K562 (cell line): ENCODE results near the gene SEC22A. TPM values are rescaled to one million over a fixed set of nuclear protein-coding genes. Genes with fewer than 3 reads are reported as not detected.

Source experiments
- ATAC-seq: fragments of 200-7000 bp; cut with Tn5 transposase; 3 replicates; pipeline ENCODE4 v1.9.1; 2020; ENCODE audit warnings: moderate library complexity
- BruUV-seq: library from RNA; stranded (reverse); fragments of 400-500 nt; replicated peaks from 2 replicates; lab custom pipeline; 2021; lab: Mats Ljungman, UMichigan
- CTCF ChIA-PET: fragments of 300-600 bp; formaldehyde crosslinking; extraction: SDS; loops from one replicate; lab custom pipeline; 2021; ENCODE audit warnings: low intra/inter-chr PET ratio; lab: Yijun Ruan, JAX
- POLR2A ChIA-PET: fragments of 300-600, 350-650 bp; sonication (Branson Sonifier 250); formaldehyde crosslinking; extraction: SDS; loops from one replicate; lab custom pipeline; 2021; ENCODE audit warnings: antibody characterized with exemption, inconsistent platforms; lab: Yijun Ruan, JAX
- DNase-seq, 4 experiments: peaks; one replicate each; pipeline versions ENCODE4 v3.0.0 to v3.0.0-alpha.2; 2011 to 2018; ENCODE audit warnings: low spot score in 3 of 4, mixed read lengths in 3 of 4; ENCODE audit errors: extremely low read depth in 1 of 4
- FAIRE-seq: peaks from 2 replicates; lab custom pipeline; 2011; peaks lifted over from hg19 to GRCh38; lab: Jason Lieb, UNC
- H2AFZ ChIP-seq: 2 replicates; pipeline ENCODE4 v1.6.0; 2011; ENCODE audit warnings: low read depth, low read length, control low read depth, inconsistent platforms
- H3K27ac ChIP-seq: fragments of 200-600 bp; 3 replicates; pipeline ENCODE4 v1.8.0; 2011; ENCODE audit warnings: low read depth, mild to moderate bottlenecking, control low read depth, inconsistent platforms, low read length, moderate library complexity, mixed read lengths; ENCODE audit errors: extremely low read depth
- H3K27me3 ChIP-seq, 2 experiments: fragments of 300-600 bp in 1 of 2; 2 replicates in 1 of 2; 3 replicates in 1 of 2; pipeline versions ENCODE4 v1.6.0 to v1.8.0; 2011; ENCODE audit warnings: inconsistent platforms in 2 of 2, low read length in 2 of 2, mild to moderate bottlenecking in 1 of 2, mixed read lengths in 1 of 2, moderate library complexity in 1 of 2; ENCODE audit not compliant: control insufficient read depth in 2 of 2, insufficient read depth in 2 of 2
- H3K36me3 ChIP-seq: fragments of 300-600 bp; 3 replicates; pipeline ENCODE4 v1.8.0; 2011; ENCODE audit warnings: mild to moderate bottlenecking, low read length, inconsistent platforms; ENCODE audit not compliant: control insufficient read depth, insufficient read depth
- H3K4me1 ChIP-seq, 2 experiments: fragments of 200-600 bp in 1 of 2; replicated peaks in 1 of 2; 2 replicates in 1 of 2; 3 replicates in 1 of 2; pipeline versions ENCODE4 v1.5.1 to v1.8.0; 2011; ENCODE audit warnings: inconsistent platforms in 2 of 2, low read length in 2 of 2, mild to moderate bottlenecking in 1 of 2, mixed read lengths in 1 of 2, moderate library complexity in 1 of 2; ENCODE audit not compliant: control insufficient read depth in 2 of 2, insufficient read depth in 2 of 2
- H3K4me2 ChIP-seq: 2 replicates; pipeline ENCODE4 v1.6.1; 2011; ENCODE audit warnings: low read length, control low read depth, inconsistent platforms, mixed read lengths; ENCODE audit not compliant: insufficient read depth
- H3K4me3 ChIP-seq: fragments of 200-600 bp; sonication (generic), shearing (Covaris generic); 2 replicates; pipeline ENCODE4 v1.5.1; 2016; ENCODE audit warnings: control low read depth, inconsistent platforms
- H3K79me2 ChIP-seq: fragments of 200-600 bp; 3 replicates; pipeline ENCODE4 v1.8.0; 2011; ENCODE audit warnings: low read length, inconsistent platforms; ENCODE audit not compliant: control insufficient read depth, insufficient read depth
- H3K9ac ChIP-seq, 2 experiments: 2 replicates each; pipeline versions ENCODE4 v1.6.0 to v1.6.1; 2011; ENCODE audit warnings: low read depth in 2 of 2, low read length in 2 of 2, control low read depth in 1 of 2, inconsistent platforms in 1 of 2, mild to moderate bottlenecking in 1 of 2, mixed read lengths in 1 of 2; ENCODE audit not compliant: insufficient read depth in 1 of 2
- H3K9me1 ChIP-seq: one replicate; pipeline ENCODE4 v1.6.0; 2011; ENCODE audit warnings: inconsistent platforms, mild to moderate bottlenecking, low read length, moderate library complexity; ENCODE audit not compliant: control insufficient read depth, insufficient read depth
- H3K9me3 ChIP-seq: replicated peaks from 2 replicates; pipeline ENCODE4 v1.5.1; 2011; ENCODE audit warnings: low read depth, low read length, inconsistent platforms; ENCODE audit not compliant: control insufficient read depth, insufficient read depth
- H4K20me1 ChIP-seq: replicated peaks from 2 replicates; pipeline ENCODE4 v1.6.1; 2011; ENCODE audit warnings: low read length, inconsistent platforms, mixed read lengths; ENCODE audit not compliant: control insufficient read depth, insufficient read depth
- GATAD2A ChIP-seq: fragments of 450-650 bp; IDR thresholded peaks from 2 replicates; pipeline ENCODE4 v1.6.1; 2017
- RAD21 ChIP-seq, 2 experiments: fragments of 250-450 bp in 1 of 2; fragments of 450-650 bp in 1 of 2; sonication (Bioruptor Pico) in 1 of 2; formaldehyde crosslinking in 1 of 2; IDR thresholded peaks in 1 of 2; conservative IDR thresholded peaks in 1 of 2; 2 replicates each; pipeline versions ENCODE4 v1.4.0 to v1.8.0; 2020 to 2022; ENCODE audit warnings: mild to moderate bottlenecking in 2 of 2, moderate library complexity in 1 of 2
- U2AF1 ChIP-seq: fragments of 200-400 bp; formaldehyde crosslinking; optimal IDR thresholded peaks from 2 replicates; pipeline ENCODE3; 2017; ENCODE audit warnings: mild to moderate bottlenecking, low read depth, low read length, moderate library complexity
- ZNF77 ChIP-seq: fragments of 250-450 bp; sonication (Bioruptor Pico); IDR thresholded peaks from 2 replicates; pipeline ENCODE4 v1.5.0; 2020
- WGBS: fragments of 100-300 bp; shearing (Covaris generic); methylation state at CpG from one replicate; pipeline ENCODE4 v1.1.6; 2016; ENCODE audit warnings: low coverage, mixed read lengths; ENCODE audit not compliant: insufficient coverage; ENCODE audit errors: missing lambda C conversion rate; 5-methylcytosine and 5-hydroxymethylcytosine counted together
- in situ Hi-C: fragments of 300-500 bp; cut with MboI; formaldehyde crosslinking; loops from 4 replicates; pipeline ENCODE4 v1.15.0; 2018; ENCODE audit warnings: inconsistent platforms, mixed read lengths
- intact Hi-C: fragments of 100-400 bp; cut with micrococcal nuclease; formaldehyde crosslinking; loops from 2 replicates; pipeline ENCODE4 v1.14.2; 2022
- polyA plus RNA-seq, 8 experiments: library from polyadenylated mRNA; depleted of rRNA in 4 of 8; stranded (reverse) in 5 of 8; unstranded in 3 of 8; fragments of >200 nt; fragmentation: Nextera tagmentation in 2 of 8; fragmentation: Illumina TruSeq in 1 of 8; extraction: Ambion mirVana in 2 of 8; extraction: Trizol in 1 of 8; gene quantifications; 2 replicates each; pipeline versions ENCODE4 v1.2.1 to v1.2.3, GENCODE V29; 2011 to 2014; ENCODE audit warnings: inconsistent platforms in 1 of 8, missing spikeins in 1 of 8
- total RNA-seq, 7 experiments: library from RNA; depleted of rRNA in 6 of 7; stranded (reverse); fragments of >200 nt in 6 of 7; fragmentation: Illumina TruSeq in 2 of 7; extraction: Trizol in 2 of 7; gene quantifications; 2 replicates each; pipeline versions ENCODE4 v1.2.1 to v1.2.3, GENCODE V29; 2011 to 2021; ENCODE audit warnings: low replicate concordance in 1 of 7
- TF ChIP-seq, protein P1 (sequence below): fragments of 250-450 bp; sonication (Bioruptor Pico); IDR thresholded peaks from 2 replicates; pipeline ENCODE4 v1.4.0; 2020
- TF ChIP-seq, protein P2 (sequence below): fragments of 450-650 bp; conservative IDR thresholded peaks from 2 replicates; pipeline ENCODE4 v1.6.1; 2016; ENCODE audit warnings: missing genetic modification characterization, low read depth, mild to moderate bottlenecking, control low read depth, missing compliant biosample characterization

Gene SEC22A
- total and polyA plus RNA-seq, 9 of the 15 experiments (the other 6 are each of a cell fraction or from before 2014, with no cell fraction given): 7.9 to 44.5 (median 20.5) TPM

DNA sequence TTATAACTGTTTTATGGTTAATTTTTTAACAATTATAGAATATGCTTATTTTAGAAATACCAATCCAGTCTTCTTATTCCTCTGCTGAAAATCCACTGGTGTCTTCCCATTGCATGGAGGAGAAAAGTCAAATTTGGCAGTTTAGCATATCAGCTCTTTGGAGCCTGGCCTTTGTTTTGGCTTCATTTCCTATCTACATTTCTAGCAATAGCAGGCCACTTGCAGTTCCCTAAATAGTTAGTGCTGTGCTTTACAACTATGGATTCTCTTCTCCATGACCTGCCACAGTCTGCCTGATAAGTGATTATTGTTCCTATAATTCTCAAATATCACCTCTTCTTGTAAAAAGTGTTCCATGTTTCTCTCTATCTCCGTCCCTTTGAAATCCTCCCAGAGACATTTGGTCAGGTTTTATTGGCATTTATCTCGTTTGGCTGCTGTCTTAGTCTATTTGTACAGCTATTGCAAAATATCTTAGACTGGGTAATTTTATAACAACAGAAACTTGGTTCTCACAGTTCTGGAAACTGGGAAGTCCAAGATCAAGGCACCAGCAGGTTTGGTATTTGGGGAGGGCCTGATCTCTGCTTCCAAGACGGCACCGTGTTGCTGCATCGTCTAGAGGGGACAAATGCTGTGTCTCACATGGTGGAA, 8.2 kb upstream of the SEC22A start (continued):
- TF ChIP-seq, protein P1, sequence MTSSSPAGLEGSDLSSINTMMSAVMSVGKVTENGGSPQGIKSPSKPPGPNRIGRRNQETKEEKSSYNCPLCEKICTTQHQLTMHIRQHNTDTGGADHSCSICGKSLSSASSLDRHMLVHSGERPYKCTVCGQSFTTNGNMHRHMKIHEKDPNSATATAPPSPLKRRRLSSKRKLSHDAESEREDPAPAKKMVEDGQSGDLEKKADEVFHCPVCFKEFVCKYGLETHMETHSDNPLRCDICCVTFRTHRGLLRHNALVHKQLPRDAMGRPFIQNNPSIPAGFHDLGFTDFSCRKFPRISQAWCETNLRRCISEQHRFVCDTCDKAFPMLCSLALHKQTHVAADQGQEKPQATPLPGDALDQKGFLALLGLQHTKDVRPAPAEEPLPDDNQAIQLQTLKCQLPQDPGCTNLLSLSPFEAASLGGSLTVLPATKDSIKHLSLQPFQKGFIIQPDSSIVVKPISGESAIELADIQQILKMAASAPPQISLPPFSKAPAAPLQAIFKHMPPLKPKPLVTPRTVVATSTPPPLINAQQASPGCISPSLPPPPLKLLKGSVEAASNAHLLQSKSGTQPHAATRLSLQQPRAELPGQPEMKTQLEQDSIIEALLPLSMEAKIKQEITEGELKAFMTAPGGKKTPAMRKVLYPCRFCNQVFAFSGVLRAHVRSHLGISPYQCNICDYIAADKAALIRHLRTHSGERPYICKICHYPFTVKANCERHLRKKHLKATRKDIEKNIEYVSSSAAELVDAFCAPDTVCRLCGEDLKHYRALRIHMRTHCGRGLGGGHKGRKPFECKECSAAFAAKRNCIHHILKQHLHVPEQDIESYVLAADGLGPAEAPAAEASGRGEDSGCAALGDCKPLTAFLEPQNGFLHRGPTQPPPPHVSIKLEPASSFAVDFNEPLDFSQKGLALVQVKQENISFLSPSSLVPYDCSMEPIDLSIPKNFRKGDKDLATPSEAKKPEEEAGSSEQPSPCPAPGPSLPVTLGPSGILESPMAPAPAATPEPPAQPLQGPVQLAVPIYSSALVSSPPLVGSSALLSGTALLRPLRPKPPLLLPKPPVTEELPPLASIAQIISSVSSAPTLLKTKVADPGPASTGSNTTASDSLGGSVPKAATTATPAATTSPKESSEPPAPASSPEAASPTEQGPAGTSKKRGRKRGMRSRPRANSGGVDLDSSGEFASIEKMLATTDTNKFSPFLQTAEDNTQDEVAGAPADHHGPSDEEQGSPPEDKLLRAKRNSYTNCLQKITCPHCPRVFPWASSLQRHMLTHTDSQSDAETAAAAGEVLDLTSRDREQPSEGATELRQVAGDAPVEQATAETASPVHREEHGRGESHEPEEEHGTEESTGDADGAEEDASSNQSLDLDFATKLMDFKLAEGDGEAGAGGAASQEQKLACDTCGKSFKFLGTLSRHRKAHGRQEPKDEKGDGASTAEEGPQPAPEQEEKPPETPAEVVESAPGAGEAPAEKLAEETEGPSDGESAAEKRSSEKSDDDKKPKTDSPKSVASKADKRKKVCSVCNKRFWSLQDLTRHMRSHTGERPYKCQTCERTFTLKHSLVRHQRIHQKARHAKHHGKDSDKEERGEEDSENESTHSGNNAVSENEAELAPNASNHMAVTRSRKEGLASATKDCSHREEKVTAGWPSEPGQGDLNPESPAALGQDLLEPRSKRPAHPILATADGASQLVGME (CRISPR knock-in tag): no peak
- no peak for TF ChIP-seq GATAD2A
- TF ChIP-seq, all 486 proteins: peak for 0

DNA sequence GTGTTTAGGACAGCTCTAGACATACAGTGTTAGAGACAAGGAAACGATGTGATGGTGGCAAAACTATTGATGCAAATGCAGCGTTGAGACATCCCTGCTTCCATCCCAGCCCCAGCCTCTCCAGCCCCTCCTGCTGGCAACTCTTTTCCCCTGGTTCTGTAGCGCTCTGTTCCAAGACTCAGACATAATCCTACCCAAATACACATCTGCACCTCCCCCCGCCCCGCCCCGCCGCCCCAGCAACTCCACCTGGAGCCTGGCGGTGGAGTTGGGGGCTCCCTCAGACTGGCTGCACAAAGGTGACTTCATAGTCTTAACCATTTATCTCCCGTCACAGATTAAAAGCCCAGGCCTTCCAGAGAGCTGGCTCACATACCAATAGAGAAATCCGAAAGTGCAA, 7.2 kb upstream of the SEC22A start:
- Histone ChIP-seq H3K4me1 (no peaks in the 10 kb centered on the region; a peak in 2 of 5 replicates), H3K27ac (no peak overlapping the region), H3K9me3 (no peaks in the 10 kb centered on the region), H3K79me2 (no peaks in the 10 kb centered on the region), H3K36me3 (no peaks in the 10 kb centered on the region), H3K9ac (no peak overlapping the region), H3K27me3 (no peaks in the 10 kb centered on the region), H4K20me1 (no peaks in the 10 kb centered on the region), H3K9me1 (no peaks in the 10 kb centered on the region), H3K4me2 (no peak overlapping the region), H3K4me3 (no peak overlapping the region), H2AFZ (no peak overlapping the region)
- WGBS: 19% methylated on average over 5 of the region's 10 CpGs
- DNase-seq (peak; percentile 32 to 57 (median 49)), ATAC-seq (peak; percentile 95), FAIRE-seq (no peak)
- in situ Hi-C loops: no loop called here
- ChIA-PET CTCF (no interaction called here), POLR2A (interaction anchor here (0.6 kb wide), 1 partner anchor 10 kb away, joined by 3 read pairs; no protein-coding TSS in a partner anchor)
- intact Hi-C loops: no loop called here
- no TSS peak for BruUV-seq
- TF ChIP-seq U2AF1 (no peak), ZNF77 (CRISPR knock-in tag) (no peak), RAD21 (CRISPR knock-in tag; conservative IDR thresholded peaks at IDR 0.05 in 1 of 2, IDR thresholded peaks at IDR 0.05 in 1 of 2) (peak in 1 of 2 experiments; percentile 31; a peak in 2 of 4 replicates)
- TF ChIP-seq, protein P2, sequence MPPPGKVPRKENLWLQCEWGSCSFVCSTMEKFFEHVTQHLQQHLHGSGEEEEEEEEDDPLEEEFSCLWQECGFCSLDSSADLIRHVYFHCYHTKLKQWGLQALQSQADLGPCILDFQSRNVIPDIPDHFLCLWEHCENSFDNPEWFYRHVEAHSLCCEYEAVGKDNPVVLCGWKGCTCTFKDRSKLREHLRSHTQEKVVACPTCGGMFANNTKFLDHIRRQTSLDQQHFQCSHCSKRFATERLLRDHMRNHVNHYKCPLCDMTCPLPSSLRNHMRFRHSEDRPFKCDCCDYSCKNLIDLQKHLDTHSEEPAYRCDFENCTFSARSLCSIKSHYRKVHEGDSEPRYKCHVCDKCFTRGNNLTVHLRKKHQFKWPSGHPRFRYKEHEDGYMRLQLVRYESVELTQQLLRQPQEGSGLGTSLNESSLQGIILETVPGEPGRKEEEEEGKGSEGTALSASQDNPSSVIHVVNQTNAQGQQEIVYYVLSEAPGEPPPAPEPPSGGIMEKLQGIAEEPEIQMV: no peak
